Stomach (tissue), 9 donors: ENCODE measurements around the gene ADH1C. TPM values are rescaled to one million over a fixed set of nuclear protein-coding genes. Genes with fewer than 3 reads are reported as not detected.

Experiments used
- DNase-seq, 2 donors: peaks; one replicate each; pipeline versions ENCODE4 v3.0.0 to v3.0.0-alpha.2; 2013 to 2019
- H3K27ac ChIP-seq, 5 donors: fragments of 200-600 bp in 4 of 5; sonication (generic) in 4 of 5; one replicate each; pipeline ENCODE4 v1.5.1; 2013 to 2019; ENCODE audit warnings: mild to moderate bottlenecking in 1 of 5, moderate library complexity in 1 of 5
- H3K27me3 ChIP-seq, 3 donors: fragments of 200-600 bp; sonication (generic); one replicate each; pipeline ENCODE4 v1.5.1; 2017 to 2019; ENCODE audit warnings: mixed run types in 1 of 3
- H3K36me3 ChIP-seq, 4 donors: fragments of 200-600 bp; sonication (generic); 1 replicate in 3 of 4; 2 replicates in 1 of 4; pipeline ENCODE4 v1.5.1; 2016 to 2019
- H3K4me1 ChIP-seq, 4 donors: fragments of 200-600 bp; sonication (generic); one replicate each; pipeline ENCODE4 v1.5.1; 2016 to 2019
- H3K4me3 ChIP-seq, 4 donors: fragments of 200-600 bp; sonication (generic) in 3 of 4; one replicate each; pipeline ENCODE4 v1.5.1; 2016 to 2019; ENCODE audit warnings: mild to moderate bottlenecking in 1 of 4
- H3K9me3 ChIP-seq, 4 donors: fragments of 200-600 bp; sonication (generic); one replicate each; pipeline ENCODE4 v1.5.1; 2016 to 2019
- CTCF ChIP-seq, 7 experiments: fragments of 450-650 bp in 4 of 7; fragments of 200-600 bp in 3 of 7; sonication (generic) in 3 of 7; IDR thresholded peaks; one replicate each; pipeline ENCODE4 v1.5.1; 2016 to 2019; ENCODE audit warnings: antibody characterized with exemption in 7 of 7, control low read depth in 2 of 7, mild to moderate bottlenecking in 1 of 7
- EP300 ChIP-seq: sonication (generic); formaldehyde crosslinking; IDR thresholded peaks from one replicate; pipeline ENCODE4 v1.6.1; 2017; ENCODE audit warnings: antibody characterized with exemption
- POLR2A ChIP-seq, 4 donors: fragments of 450-650 bp; IDR thresholded peaks; one replicate each; pipeline ENCODE4 v1.6.1; 2016; ENCODE audit warnings: antibody characterized with exemption in 4 of 4, control low read depth in 2 of 4, mild to moderate bottlenecking in 1 of 4, moderate library complexity in 1 of 4
- POLR2AphosphoS5 ChIP-seq, 3 donors: sonication (generic); formaldehyde crosslinking; IDR thresholded peaks; one replicate each; pipeline ENCODE4 v1.6.1; 2016; ENCODE audit warnings: antibody characterized with exemption in 3 of 3
- WGBS, 5 donors: extraction: QIAGEN DNeasy Blood & Tissue Kit in 3 of 5; methylation state at CpG; one replicate each; pipeline versions ENCODE4 v1.1.5 to v1.1.7; 2013 to 2018; 5-methylcytosine and 5-hydroxymethylcytosine counted together
- intact Hi-C: fragments of 100-400 bp; cut with DNase I; formaldehyde crosslinking; loops from one replicate; pipeline ENCODE4 v1.15.1; 2023; ENCODE audit warnings: low total_unique reads
- polyA plus RNA-seq, 3 donors: library from polyadenylated mRNA; stranded (reverse); fragments of 200-250 nt; gene quantifications; one replicate each; pipeline ENCODE4 v1.2.3, GENCODE V29; 2013
- total RNA-seq, 5 donors: library from RNA; depleted of rRNA; stranded (reverse); fragments of >200 nt; gene quantifications; one replicate each; pipeline versions ENCODE4 v1.1.0 to v1.2.3, GENCODE V29; 2014 to 2016
- donor health status: healthy with polysubstance abuse.
- donor health status: Bipolar disorder and iron deficiency.
- donor health status: healthy.

The ADH1C gene
- total and polyA plus RNA-seq, 8 donors, result 29.9 to 427 (median 76.5) TPM; not detected in 1

DNA sequence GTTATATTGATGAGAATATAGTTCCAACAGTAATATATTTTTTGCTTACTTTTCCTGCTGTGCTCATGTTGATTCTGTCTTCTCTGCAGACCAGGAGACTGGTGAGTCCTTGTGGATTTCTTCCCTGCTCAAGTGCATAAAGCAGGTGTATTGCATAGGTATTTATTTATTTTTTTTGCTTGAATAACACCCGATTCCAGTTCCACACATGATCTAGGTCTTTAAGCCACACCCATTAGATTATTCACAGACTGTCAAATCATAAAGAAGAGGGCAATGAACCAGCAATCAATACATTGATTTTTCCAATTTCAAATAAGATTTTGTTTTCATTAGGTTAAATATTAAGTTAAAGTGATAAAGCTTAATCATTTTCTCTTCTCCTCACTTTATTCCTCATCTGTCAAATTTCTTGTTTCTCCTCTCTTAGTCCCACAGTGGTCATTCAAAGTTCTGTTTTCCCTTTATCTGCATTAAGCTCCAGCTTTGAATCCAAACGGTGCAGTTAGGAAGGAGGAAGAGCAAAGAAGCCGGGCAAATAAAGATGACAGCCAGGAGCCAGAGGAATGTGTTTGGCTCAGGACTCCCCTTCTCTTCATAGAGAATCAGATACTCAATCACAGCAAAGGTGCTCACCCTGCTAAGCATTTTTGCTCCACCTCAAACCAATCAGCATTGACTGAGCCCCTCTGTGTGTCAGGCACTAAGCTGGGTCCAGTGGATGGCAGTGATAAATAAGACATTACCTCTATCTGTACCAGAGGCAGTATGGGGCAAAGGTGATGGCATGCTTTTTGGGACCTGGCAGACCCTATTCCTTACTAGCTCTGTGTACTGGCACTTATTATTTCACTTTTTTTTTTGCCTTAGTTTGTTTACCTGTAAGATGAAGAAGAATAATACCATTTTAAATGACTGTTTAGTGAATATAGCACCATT lies 61.4 kb downstream of the ADH1C start, which contains the start of gene ADH1A:
ADH1A (minus strand) TSS at position 138 of the 939 bp plus-strand sequence; CDS start at position 67, 71 bp downstream.
- Histone ChIP-seq H3K9me3 (peaks cover 0 to 8% (median 3%) of the 10 kb centered on the region in 4 donors), H3K36me3 (no peaks in the 10 kb centered on the region), H3K27me3 (no peaks in the 10 kb centered on the region), H3K27ac (no peak within 1 kb of the TSS), H3K4me3 (no peak within 1 kb of the TSS), H3K4me1 (no peaks in the 10 kb centered on the region)
- no peak for DNase-seq
- TF ChIP-seq EP300 (no peak), POLR2A (IDR thresholded peaks at IDR 0.05) (no peak), POLR2AphosphoS5 (IDR thresholded peaks at IDR 0.05) (no peak), CTCF (IDR thresholded peaks at IDR 0.05) (no peak)
- intact Hi-C loops, result no loop called here
- WGBS, 5 donors, result 28 to 52% (median 42%) methylated on average over 3 of the region's 3 CpGs

Other genes with a start within 250 kb of the ADH1C start
- gene ADH4, start 208.4 kb downstream of the ADH1C start, total RNA-seq, result 1 to 10 TPM in 1 of 5 donors, not detected in 4; 1.8 TPM
- gene ADH4, start 208.4 kb downstream of the ADH1C start, polyA plus RNA-seq, result under 1 TPM in 2 of 3 donors, not detected in 1; 0.25 to 0.50 TPM
- gene ADH6, start 133.5 kb downstream of the ADH1C start, total RNA-seq, result 1 to 10 TPM in 1 of 5 donors, under 1 TPM in 1, not detected in 3; 0.92 to 1.7 TPM
- gene ADH6, start 133.5 kb downstream of the ADH1C start, polyA plus RNA-seq, result under 1 TPM in 1 of 3 donors, not detected in 2; 0.05 TPM
- gene ADH1A, start 61.8 kb downstream of the ADH1C start, total RNA-seq, result not detected
- gene ADH1A, start 61.8 kb downstream of the ADH1C start, polyA plus RNA-seq, result not detected
- 100 to 1,000 TPM in 4 of 5 donors, 10 to 100 TPM in 1; 52.0 to 228 (median 183) TPM for gene ADH1B, start 31.3 kb downstream of the ADH1C start, total RNA-seq
- 100 to 1,000 TPM in 2 of 3 donors, 10 to 100 TPM in 1; 69.3 to 490 (median 198) TPM for gene ADH1B, start 31.3 kb downstream of the ADH1C start, polyA plus RNA-seq
- 10 to 100 TPM in 1 of 5 donors, 1 to 10 TPM in 3, not detected in 1; 1.3 to 20.6 (median 4.4) TPM for gene ADH7, start 82.6 kb upstream of the ADH1C start, total RNA-seq
- 10 to 100 TPM in 2 of 3 donors, 1 to 10 TPM in 1; 1.2 to 84.2 (median 62.2) TPM for gene ADH7, start 82.6 kb upstream of the ADH1C start, polyA plus RNA-seq
- not detected for gene C4orf17, start 158.3 kb upstream of the ADH1C start, total RNA-seq
- not detected for gene C4orf17, start 158.3 kb upstream of the ADH1C start, polyA plus RNA-seq
- 10 to 100 TPM in 1 of 5 donors, 1 to 10 TPM in 3, not detected in 1; 1.3 to 60.7 (median 5.4) TPM for gene TRMT10A, start 211.3 kb upstream of the ADH1C start, total RNA-seq
- gene TRMT10A, start 211.3 kb upstream of the ADH1C start, polyA plus RNA-seq, result 1 to 10 TPM; 3.9 to 5.2 (median 4.2) TPM
- 10 to 100 TPM in 1 of 5 donors, under 1 TPM in 1, not detected in 3; 0.89 to 39.1 TPM for gene MTTP, start 222.1 kb upstream of the ADH1C start, total RNA-seq
- gene MTTP, start 222.1 kb upstream of the ADH1C start, polyA plus RNA-seq, result under 1 TPM in 2 of 3 donors, not detected in 1; 0.05 to 0.12 TPM